HG03432 (cell line): ENCODE results near the gene FAM124A.

Experiments used
- ATAC-seq: cut with Tn5 transposase; IDR thresholded peaks from one replicate; pipeline ENCODE4 v1.9.1; 2021; ENCODE audit warnings: mild to moderate bottlenecking, moderate library complexity; ENCODE audit not compliant: unreplicated experiment

Gene FAM124A

DNA sequence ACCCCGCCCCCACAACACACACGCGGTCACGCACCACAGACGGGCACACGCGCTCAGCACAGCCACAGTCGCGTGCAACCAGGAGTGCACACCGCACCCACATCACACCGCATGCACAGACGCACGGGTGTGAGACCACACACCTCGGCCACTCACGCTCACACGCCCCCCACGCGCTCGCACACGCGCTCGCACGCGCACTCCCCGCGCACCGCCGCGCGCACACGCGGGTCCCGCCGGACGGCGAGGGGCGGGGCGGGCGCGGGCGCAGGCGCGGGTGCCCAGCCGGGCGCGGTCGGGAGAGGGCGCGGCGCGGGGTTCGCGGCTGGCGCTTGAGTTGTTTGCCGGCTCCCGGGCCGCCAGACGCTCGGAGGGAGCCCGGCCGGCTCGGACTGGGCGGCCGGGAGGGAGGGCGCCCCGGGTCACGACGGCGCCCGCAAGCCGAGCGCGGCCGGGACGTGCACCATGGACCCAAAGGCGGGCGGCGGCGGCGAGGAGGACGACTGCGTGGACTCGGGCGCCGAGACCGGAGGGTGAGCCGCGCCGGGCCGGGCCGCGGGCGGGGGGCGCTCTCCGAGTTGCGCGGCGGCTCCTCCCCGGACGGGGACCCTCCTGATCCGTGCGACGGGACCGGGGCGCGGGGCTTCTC, at the start of gene FAM124A:
FAM124A (plus strand) TSS at position 362 of the 649 bp plus-strand sequence; CDS start at position 466, 104 bp downstream.
- ATAC-seq = peak; percentile 92

- ATAC-seq = no peak
Measured at GRCh38 chr13:51175021-51175420, 47.2 kb upstream of the FAM124A start.

- no peak for ATAC-seq
Measured at GRCh38 chr13:51175639-51176038, 46.6 kb upstream of the FAM124A start.

- no peak for ATAC-seq
Measured at GRCh38 chr13:51177188-51177587, 45.0 kb upstream of the FAM124A start.

- no peak for ATAC-seq
Measured at GRCh38 chr13:51178456-51179074, 43.6 kb upstream of the FAM124A start.

GRCh38 chr13:51179432-51179971, 42.7 kb upstream of the FAM124A start:
- ATAC-seq = no peak

DNA sequence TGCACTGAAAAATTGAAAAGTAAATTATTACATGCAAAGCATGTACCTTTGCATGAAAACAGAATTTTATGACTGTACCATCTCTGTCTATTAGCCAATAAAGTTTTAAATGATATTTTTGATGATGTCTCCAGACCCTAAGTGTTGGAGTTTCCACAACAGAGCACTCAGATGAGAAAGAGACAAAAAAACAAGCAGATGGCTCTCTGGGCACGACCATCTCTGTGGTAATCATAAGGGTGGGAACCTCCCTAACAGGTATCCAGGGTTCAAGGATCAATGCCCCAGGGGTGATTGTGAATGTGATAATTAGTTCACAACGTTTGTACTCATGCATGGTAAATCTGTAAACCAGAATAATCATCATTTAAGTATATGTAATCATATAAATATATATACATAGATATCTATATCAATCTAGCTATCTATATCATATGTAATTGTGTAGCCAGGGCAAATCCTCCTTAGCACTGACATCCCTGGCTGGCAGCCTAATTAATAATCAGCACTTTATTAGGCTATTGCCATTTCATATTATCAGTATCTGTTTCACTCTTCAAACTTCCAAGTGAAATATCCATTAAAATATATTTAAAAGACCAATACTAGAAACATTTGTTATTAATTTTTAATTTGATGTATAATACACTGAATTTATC, 41.2 kb upstream of the FAM124A start:
- ATAC-seq = no peak

DNA sequence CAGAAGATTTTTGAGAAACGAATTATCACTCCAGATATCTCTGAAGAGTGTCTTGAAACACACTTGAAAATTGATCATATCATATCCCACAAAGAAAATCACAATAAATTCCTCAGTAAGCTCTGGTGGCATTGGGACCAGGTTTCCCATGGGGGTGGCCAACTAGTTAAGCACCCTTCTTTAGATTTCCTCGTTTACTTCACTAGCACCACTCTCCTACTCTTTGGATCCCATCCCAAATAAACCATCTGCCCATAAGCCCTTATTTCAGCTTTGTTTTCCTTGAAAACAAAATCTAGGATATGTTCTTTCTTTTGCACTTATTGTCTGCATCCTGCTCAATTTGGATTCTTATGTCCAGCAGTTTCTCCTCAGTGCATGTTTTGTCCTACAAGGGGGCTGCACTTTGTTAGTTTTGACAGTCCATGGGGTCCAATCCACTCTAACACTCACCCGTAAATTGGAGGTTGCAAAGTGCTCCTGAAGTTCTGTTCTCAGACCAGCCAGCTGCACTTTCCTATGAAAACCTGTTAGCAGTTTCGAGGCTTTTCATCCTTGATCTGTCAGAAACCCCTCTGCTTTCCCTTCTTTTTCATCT, 40.3 kb upstream of the FAM124A start:
- no peak for ATAC-seq

DNA sequence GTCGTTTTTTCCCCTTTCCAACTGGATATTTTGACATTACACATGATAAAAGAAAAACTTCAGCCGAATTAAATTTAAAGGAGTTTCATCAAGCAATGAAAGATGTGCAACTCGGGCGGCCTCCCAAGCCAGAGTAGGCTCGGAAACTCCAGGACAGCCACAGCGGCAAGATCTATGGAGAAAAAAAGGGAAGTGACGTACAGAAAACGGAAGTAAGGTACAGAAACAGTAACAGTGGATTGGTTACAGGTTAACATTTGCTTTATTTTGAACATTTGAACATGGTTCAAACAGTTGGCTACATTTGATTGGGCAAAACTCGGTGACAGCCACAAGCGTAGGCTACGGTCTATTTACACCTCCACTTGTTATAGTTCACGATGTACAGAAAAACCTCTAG, 30.5 kb upstream of the FAM124A start:
- ATAC-seq = no peak

DNA sequence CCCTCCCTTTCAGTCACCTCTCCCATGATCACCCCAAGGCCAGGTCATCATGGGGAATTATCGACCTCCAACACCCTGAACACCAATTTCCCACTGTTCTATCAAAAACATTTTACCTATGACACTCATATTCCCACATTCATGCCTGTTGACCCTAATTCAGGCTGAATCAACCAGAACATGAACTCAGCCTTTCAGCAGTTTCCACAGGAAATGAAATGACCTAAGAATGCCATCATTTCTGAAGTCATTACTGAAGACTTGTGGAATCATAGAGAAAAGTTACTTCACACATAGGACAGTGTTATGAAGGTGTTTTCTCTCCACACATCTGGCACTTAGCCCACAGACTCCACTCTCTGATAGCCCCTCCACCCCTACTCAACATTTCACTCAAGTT, 29.9 kb upstream of the FAM124A start:
- no peak for ATAC-seq

DNA sequence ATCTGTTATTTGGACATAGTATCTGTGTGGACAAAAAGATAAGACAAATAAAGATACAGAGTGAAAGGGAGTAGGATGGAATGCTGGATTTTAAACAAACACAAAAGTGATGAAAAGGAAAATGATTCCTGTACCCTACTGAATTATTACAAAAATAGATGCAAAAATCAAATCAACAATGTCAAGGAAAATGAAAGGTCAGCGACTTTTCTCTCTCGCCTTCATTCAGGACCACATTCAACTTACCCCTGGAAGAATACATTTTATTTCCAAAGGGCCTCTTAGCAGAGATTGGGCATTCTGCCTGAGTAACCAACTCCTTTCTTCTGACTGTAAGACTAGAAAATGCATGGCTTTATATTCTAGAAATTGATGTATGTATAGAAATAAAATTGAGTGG, 28.8 kb upstream of the FAM124A start:
- ATAC-seq = no peak

GRCh38 chr13:51194942-51195341, 27.3 kb upstream of the FAM124A start:
- ATAC-seq = no peak

- ATAC-seq = no peak
Measured at GRCh38 chr13:51201886-51202285, 20.3 kb upstream of the FAM124A start.

- no peak for ATAC-seq
Measured at GRCh38 chr13:51202477-51203046, 19.6 kb upstream of the FAM124A start.

- no peak for ATAC-seq
Measured at GRCh38 chr13:51206584-51206983, 15.6 kb upstream of the FAM124A start.

DNA sequence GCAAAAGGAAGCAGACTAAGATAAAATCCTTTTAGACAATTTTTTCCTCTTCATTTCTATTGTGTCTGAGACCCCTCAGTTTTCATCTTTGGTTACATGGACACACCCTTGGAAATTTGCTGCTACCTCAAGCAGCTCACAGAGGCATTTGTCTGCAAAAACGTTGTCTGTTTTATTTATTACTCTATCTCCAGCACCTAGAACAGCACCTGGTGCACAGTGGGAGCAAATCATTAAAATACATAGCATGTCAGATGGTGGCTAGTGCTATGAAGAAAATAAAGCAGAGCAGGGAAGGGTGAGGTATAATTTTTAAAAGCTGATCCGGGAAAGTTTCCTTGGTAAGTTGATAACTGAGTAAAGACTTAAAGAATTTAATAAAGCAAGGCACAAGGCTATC, 14.3 kb upstream of the FAM124A start:
- no peak for ATAC-seq

DNA sequence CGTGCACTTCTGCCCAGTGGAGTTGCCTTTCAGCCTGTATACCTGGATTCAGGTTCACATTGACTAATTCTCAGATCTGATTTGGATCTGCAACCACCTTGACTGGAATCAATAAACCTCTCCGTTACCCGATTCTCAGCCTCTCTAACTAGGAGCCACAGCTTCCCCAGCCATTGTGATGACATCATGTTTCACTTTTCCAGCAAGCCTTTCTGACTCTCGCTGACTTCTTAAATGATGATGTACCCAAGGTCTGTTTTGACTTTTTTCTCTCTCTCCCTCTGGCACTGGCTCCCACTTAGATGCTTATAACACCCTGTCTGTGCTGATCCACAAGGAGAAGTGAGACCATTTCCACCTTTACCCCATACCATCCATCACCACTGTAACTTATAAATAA, 13.5 kb upstream of the FAM124A start:
- ATAC-seq = no peak

GRCh38 chr13:51211910-51212309, 10.3 kb upstream of the FAM124A start:
- ATAC-seq = no peak

GRCh38 chr13:51212758-51213157, 9.4 kb upstream of the FAM124A start:
- ATAC-seq = no peak

DNA sequence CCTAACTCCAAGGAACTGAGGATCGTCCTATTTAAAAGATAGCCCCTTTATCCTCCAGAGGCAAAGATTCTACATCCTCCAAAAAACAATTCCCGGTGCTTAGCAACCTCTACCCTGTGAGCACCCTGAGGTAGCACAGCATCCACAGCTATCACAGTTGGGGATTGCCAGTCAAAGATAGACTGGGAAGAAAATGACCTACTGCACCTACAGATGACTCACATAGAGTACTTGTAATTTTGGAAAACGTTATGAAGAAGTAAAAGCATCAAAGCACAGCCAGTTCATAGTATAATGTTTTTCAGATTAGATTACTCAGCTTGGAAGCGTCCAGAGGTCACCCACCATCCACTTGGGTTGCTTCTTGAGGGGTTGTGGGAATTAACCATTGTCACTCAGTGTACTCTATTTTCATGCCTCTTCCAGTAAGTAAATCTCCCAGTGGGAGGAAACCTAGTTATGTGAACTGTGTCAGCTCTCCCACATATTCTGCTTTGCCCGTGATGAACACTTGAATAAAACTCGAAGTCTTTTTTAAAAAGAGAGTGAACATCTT, 8.9 kb upstream of the FAM124A start:
- no peak for ATAC-seq

- ATAC-seq = no peak
Measured at GRCh38 chr13:51218626-51219025, 3.6 kb upstream of the FAM124A start.
